ENCODE results near the gene ASB15. TPM values are rescaled to one million over a fixed set of nuclear protein-coding genes. Genes with fewer than 3 reads are reported as not detected.

Gene ASB15
- total and polyA plus RNA-seq, 12 donors, result 0.99 to 80.6 (median 53.4) TPM

GRCh38 chr7:123609883-123610239 is 8.2 kb downstream of the ASB15 start:
- ATAC-seq (peak in 2 of 8 donors; percentile 16 to 19), DNase-seq (no peak)
- no peaks in the 10 kb centered on the region for H3K9me3 ChIP-seq
- TF ChIP-seq CTCF (IDR thresholded peaks at IDR 0.05), result no peak
- 59 to 61% methylated on average over 2 of the region's 2 CpGs for WGBS, 2 donors
- H3K27ac ChIP-seq, result peak overlapping the region in 4 of 10 donors; percentile 46 to 66 (median 50)
- H3K27me3 ChIP-seq, result no peaks in the 10 kb centered on the region
- no peaks in the 10 kb centered on the region for H3K36me3 ChIP-seq
- intact Hi-C loops (cut with DNase I), result no loop called here
- no peak overlapping the region for H3K4me3 ChIP-seq
- peaks cover 0 to 41% (median 2%) of the 10 kb centered on the region in 9 donors for H3K4me1 ChIP-seq

- no peaks in the 10 kb centered on the region for H3K36me3 ChIP-seq
- H3K4me1 ChIP-seq, result peaks cover 0 to 43% (median 3%) of the 10 kb centered on the region in 9 donors
- H3K27me3 ChIP-seq, result no peaks in the 10 kb centered on the region
- TF ChIP-seq CTCF (IDR thresholded peaks at IDR 0.05), result no peak
- ATAC-seq, result peak in 4 of 8 donors; percentile 38 to 71 (median 56)
- H3K9me3 ChIP-seq, result no peaks in the 10 kb centered on the region
- H3K27ac ChIP-seq, result peak overlapping the region in 6 of 10 donors; percentile 4 to 58 (median 36)
- intact Hi-C loops (cut with DNase I), result no loop called here
- peak in 1 of 2 donors; percentile 5 for DNase-seq
- no peak overlapping the region for H3K4me3 ChIP-seq
Observed at GRCh38 chr7:123612024-123612423, 10.4 kb downstream of the ASB15 start.

- intact Hi-C loops (cut with DNase I), result no loop called here
- Histone ChIP-seq H3K27ac (peak overlapping the region in 3 of 10 donors; percentile 33 to 45 (median 44)), H3K4me1 (peaks cover 0 to 26% (median 0%) of the 10 kb centered on the region in 9 donors), H3K4me3 (no peak overlapping the region), H3K27me3 (no peaks in the 10 kb centered on the region), H3K9me3 (no peaks in the 10 kb centered on the region), H3K36me3 (no peaks in the 10 kb centered on the region)
- no peak for TF ChIP-seq CTCF (IDR thresholded peaks at IDR 0.05)
- no peak for ATAC-seq
- 46 to 48% methylated on average over 2 of the region's 2 CpGs for WGBS, 2 donors
- no peak for DNase-seq
Observed at GRCh38 chr7:123615344-123615743, 13.7 kb downstream of the ASB15 start.

GRCh38 chr7:123616223-123616622 is 14.6 kb downstream of the ASB15 start:
- no peak for TF ChIP-seq CTCF (IDR thresholded peaks at IDR 0.05)
- H3K27me3 ChIP-seq, result no peaks in the 10 kb centered on the region
- H3K4me1 ChIP-seq, result peaks cover 0 to 26% (median 0%) of the 10 kb centered on the region in 9 donors
- intact Hi-C loops (cut with DNase I), result no loop called here
- no peak overlapping the region for H3K27ac ChIP-seq
- DNase-seq (no peak), ATAC-seq (no peak)
- H3K36me3 ChIP-seq, result no peaks in the 10 kb centered on the region
- no peaks in the 10 kb centered on the region for H3K9me3 ChIP-seq
- no peak overlapping the region for H3K4me3 ChIP-seq
